NT2/D1 (cell line): Measurements from ENCODE around the gene ICAM2.

Experiments
- DNase-seq: peaks from one replicate; pipeline ENCODE4 v3.0.0-alpha.2; 2011; ENCODE audit warnings: low read depth, low spot score
- H3K27me3 ChIP-seq: 2 replicates; pipeline ENCODE4 v1.6.0; 2011; ENCODE audit warnings: mild to moderate bottlenecking; ENCODE audit not compliant: insufficient read length, insufficient read depth
- H3K36me3 ChIP-seq: 2 replicates; pipeline ENCODE4 v1.6.1; 2011; ENCODE audit warnings: mild to moderate bottlenecking, low read length, mixed read lengths; ENCODE audit not compliant: insufficient read depth, insufficient read length
- H3K4me1 ChIP-seq: 2 replicates; pipeline ENCODE4 v1.5.1; 2011; ENCODE audit not compliant: insufficient read depth, insufficient read length
- H3K4me3 ChIP-seq: 2 replicates; pipeline ENCODE4 v1.5.1; 2011; ENCODE audit warnings: low read depth; ENCODE audit not compliant: insufficient read length
- H3K9ac ChIP-seq: 2 replicates; pipeline ENCODE4 v1.6.0; 2011; ENCODE audit warnings: low read depth; ENCODE audit not compliant: insufficient read length
- H3K9me3 ChIP-seq: 2 replicates; pipeline ENCODE4 v1.5.1; 2011; ENCODE audit warnings: mild to moderate bottlenecking, low read length; ENCODE audit not compliant: insufficient read depth
- SUZ12 ChIP-seq: IDR thresholded peaks from 2 replicates; pipeline ENCODE4 v1.6.1; 2011; ENCODE audit not compliant: insufficient read length, insufficient read depth; ENCODE audit errors: extremely low read depth
- YY1 ChIP-seq: IDR thresholded peaks from 2 replicates; pipeline ENCODE4 v1.6.1; 2011; ENCODE audit not compliant: insufficient read length, insufficient read depth
- ZNF274 ChIP-seq: IDR thresholded peaks from 2 replicates; pipeline ENCODE4 v1.6.1; 2011; ENCODE audit warnings: mild to moderate bottlenecking, low read depth, low read length

Gene ICAM2

DNA sequence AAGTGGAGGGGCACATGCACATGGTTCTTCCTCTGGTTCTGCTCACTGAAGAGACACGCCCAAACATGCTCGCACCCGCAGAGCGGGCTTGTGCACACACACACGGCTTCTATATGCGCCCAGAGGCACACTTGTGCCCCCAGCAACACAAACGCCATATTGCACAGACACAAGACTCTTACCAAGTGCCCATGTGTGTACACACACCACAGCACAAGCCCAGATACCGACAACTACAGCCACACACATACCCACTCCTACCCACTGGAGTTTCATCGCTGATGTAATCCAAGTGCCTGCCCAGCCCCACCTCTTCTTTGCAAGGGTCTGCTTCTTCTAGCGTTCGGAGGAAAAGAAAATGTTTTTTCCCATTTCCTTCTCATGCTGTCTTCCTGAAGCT, 28.8 kb downstream of the ICAM2 start:
- no peak for DNase-seq
- Histone ChIP-seq H3K27me3 (peaks cover 33% of the 10 kb centered on the region), H3K4me1 (peaks cover 30% of the 10 kb centered on the region), H3K36me3 (no peaks in the 10 kb centered on the region), H3K4me3 (no peak overlapping the region), H3K9me3 (no peaks in the 10 kb centered on the region), H3K9ac (no peak overlapping the region)
- TF ChIP-seq YY1: no peak
- TF ChIP-seq ZNF274: no peak
- TF ChIP-seq SUZ12: no peak

DNA sequence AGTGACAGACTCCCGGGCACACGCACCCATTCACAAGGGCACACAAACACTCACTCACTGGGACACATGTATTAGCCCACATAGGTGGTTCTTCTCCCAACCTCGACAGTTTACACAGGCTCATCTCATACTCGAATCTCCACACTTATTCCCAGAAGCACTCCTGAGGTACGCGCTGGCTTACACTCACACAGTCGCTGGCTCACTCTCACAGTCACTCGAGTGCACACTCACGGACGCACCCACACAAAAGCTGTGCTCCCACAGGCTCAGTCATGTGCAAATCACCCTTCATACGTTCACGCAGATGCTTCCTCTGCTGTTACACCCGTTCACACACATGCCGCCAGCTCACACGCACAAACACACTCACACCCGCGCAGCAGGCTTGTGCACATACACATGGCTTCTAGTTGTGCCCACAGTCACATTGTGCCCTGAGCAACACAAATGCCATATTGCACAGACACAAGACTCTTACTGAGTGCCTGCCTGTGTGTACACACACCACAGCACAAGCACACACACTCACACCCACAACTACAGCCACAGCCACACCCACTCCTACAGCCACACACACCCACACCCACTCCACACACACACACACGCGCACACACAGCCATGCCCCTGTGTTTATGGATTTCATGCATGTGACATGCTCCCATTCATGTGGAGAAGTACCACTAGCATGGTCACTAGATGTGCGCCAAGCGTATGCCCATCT, 30.6 kb downstream of the ICAM2 start:
- Histone ChIP-seq H3K9ac (peak overlapping the region; percentile 79), H3K4me3 (no peak overlapping the region), H3K9me3 (no peaks in the 10 kb centered on the region), H3K27me3 (peaks cover 32% of the 10 kb centered on the region), H3K36me3 (no peaks in the 10 kb centered on the region), H3K4me1 (peaks cover 36% of the 10 kb centered on the region)
- no peak for TF ChIP-seq ZNF274
- TF ChIP-seq YY1: no peak
- TF ChIP-seq SUZ12: no peak
- no peak for DNase-seq

- no peak for DNase-seq
- peak overlapping the region; percentile 30 for H3K4me3 ChIP-seq
- peaks cover 37% of the 10 kb centered on the region for H3K4me1 ChIP-seq
- TF ChIP-seq SUZ12 (no peak), ZNF274 (no peak), YY1 (no peak)
- H3K27me3 ChIP-seq: peaks cover 31% of the 10 kb centered on the region
- no peaks in the 10 kb centered on the region for H3K36me3 ChIP-seq
- H3K9ac ChIP-seq: peak overlapping the region; percentile 79
- H3K9me3 ChIP-seq: no peaks in the 10 kb centered on the region
These were observed 31.5 kb downstream of the ICAM2 start for GRCh38 chr17:63988741-63989621.

GRCh38 chr17:63988127-63988478, 32.3 kb downstream of the ICAM2 start:
- Histone ChIP-seq H3K36me3 (no peaks in the 10 kb centered on the region), H3K27me3 (peaks cover 24% of the 10 kb centered on the region), H3K4me3 (no peak overlapping the region), H3K9ac (peak overlapping the region; percentile 16), H3K4me1 (peaks cover 37% of the 10 kb centered on the region), H3K9me3 (no peaks in the 10 kb centered on the region; the same call in 1 of the 2 replicates)
- DNase-seq: no peak
- TF ChIP-seq SUZ12 (no peak), YY1 (no peak)

GRCh38 chr17:63987221-63988126, 33.0 kb downstream of the ICAM2 start:
- no peaks in the 10 kb centered on the region for H3K36me3 ChIP-seq
- no peak overlapping the region for H3K4me3 ChIP-seq
- DNase-seq: no peak
- no peaks in the 10 kb centered on the region; the same call in 1 of the 2 replicates for H3K9me3 ChIP-seq
- TF ChIP-seq ZNF274 (no peak), YY1 (no peak), SUZ12 (no peak)
- peak overlapping the region; percentile 8 for H3K9ac ChIP-seq
- peaks cover 19% of the 10 kb centered on the region for H3K27me3 ChIP-seq
- H3K4me1 ChIP-seq: peaks cover 37% of the 10 kb centered on the region

- DNase-seq: no peak
- Histone ChIP-seq H3K36me3 (no peaks in the 10 kb centered on the region), H3K9me3 (peaks cover 5% of the 10 kb centered on the region; the same call in 1 of the 2 replicates), H3K27me3 (peaks cover 13% of the 10 kb centered on the region), H3K4me3 (no peak overlapping the region), H3K9ac (no peak overlapping the region), H3K4me1 (peaks cover 37% of the 10 kb centered on the region)
- TF ChIP-seq YY1 (no peak), ZNF274 (no peak), SUZ12 (no peak)
These were observed 33.6 kb downstream of the ICAM2 start for GRCh38 chr17:63986821-63987220.
